ENCODE data around the gene PNMA8A. TPM values are rescaled to one million over a fixed set of nuclear protein-coding genes. Genes with fewer than 3 reads are reported as not detected.
"Not testable (repeated sequence)": the region's sequence is repeated elsewhere in the genome, so short reads cannot be mapped to it uniquely, and the experiment has no call there.

PNMA8A gene
- total RNA-seq, 4 donors from 2014 or later: 1.6 to 5.4 (median 4.0) TPM

- Histone ChIP-seq H3K4me3 (no peak overlapping the region), H3K27ac (no peak overlapping the region), H3K36me3 (no peaks in the 10 kb centered on the region), H3K27me3 (no peaks in the 10 kb centered on the region), H3K9me3 (peaks cover 0 to 5% (median 0%) of the 10 kb centered on the region in 3 donors), H3K4me1 (no peaks in the 10 kb centered on the region)
- no peak for TF ChIP-seq CTCF (IDR thresholded peaks at IDR 0.05)
- TF ChIP-seq EP300 (IDR thresholded peaks at IDR 0.05): no peak
- no peak for TF ChIP-seq POLR2AphosphoS5 (IDR thresholded peaks at IDR 0.05)
- no peak for TF ChIP-seq POLR2A (IDR thresholded peaks at IDR 0.05)
- ATAC-seq: no peak
- WGBS, 2 donors (ENCODE audit: low coverage in 1 of 2): 65% methylated on average over 8 to 17 of the region's 17 CpGs
Observed at GRCh38 chr19:46503848-46504453, 32.6 kb upstream of the PNMA8A start.

GRCh38 chr19:46502891-46503290, 31.5 kb upstream of the PNMA8A start:
- ATAC-seq: no peak
- Histone ChIP-seq H3K27ac (no peak overlapping the region), H3K4me3 (no peak overlapping the region), H3K36me3 (no peaks in the 10 kb centered on the region), H3K4me1 (no peaks in the 10 kb centered on the region), H3K27me3 (no peaks in the 10 kb centered on the region), H3K9me3 (peaks cover 0 to 5% (median 0%) of the 10 kb centered on the region in 3 donors)
- TF ChIP-seq POLR2AphosphoS5 (IDR thresholded peaks at IDR 0.05): no peak
- TF ChIP-seq POLR2A (IDR thresholded peaks at IDR 0.05): no peak
- TF ChIP-seq CTCF (IDR thresholded peaks at IDR 0.05): no peak
- TF ChIP-seq EP300 (IDR thresholded peaks at IDR 0.05): no peak
- WGBS, 2 donors (ENCODE audit: low coverage in 1 of 2): 92 to 100% methylated on average over 2 to 4 of the region's 5 CpGs

- Histone ChIP-seq H3K9me3 (peaks cover 0 to 2% (median 0%) of the 10 kb centered on the region in 3 donors), H3K36me3 (no peaks in the 10 kb centered on the region), H3K4me3 (no peak overlapping the region), H3K4me1 (peaks cover 0 to 13% (median 4%) of the 10 kb centered on the region in 3 donors), H3K27ac (no peak overlapping the region), H3K27me3 (peaks cover 11% of the 10 kb centered on the region)
- 55 to 73% methylated on average over 2 to 4 of the region's 4 CpGs for WGBS, 2 donors (ENCODE audit: low coverage in 1 of 2)
- TF ChIP-seq POLR2AphosphoS5 (IDR thresholded peaks at IDR 0.05) (no peak), CTCF (IDR thresholded peaks at IDR 0.05) (no peak), POLR2A (IDR thresholded peaks at IDR 0.05) (no peak), EP300 (IDR thresholded peaks at IDR 0.05) (no peak)
- no peak for ATAC-seq
Observed at GRCh38 chr19:46499692-46500091, 28.3 kb upstream of the PNMA8A start.

GRCh38 chr19:46497773-46498172, 26.4 kb upstream of the PNMA8A start:
- no peaks in the 10 kb centered on the region for H3K9me3 ChIP-seq
- no peak overlapping the region for H3K4me3 ChIP-seq
- TF ChIP-seq EP300 (IDR thresholded peaks at IDR 0.05): no peak
- no peak for TF ChIP-seq POLR2A (IDR thresholded peaks at IDR 0.05)
- no peak for TF ChIP-seq CTCF (IDR thresholded peaks at IDR 0.05)
- no peak for TF ChIP-seq POLR2AphosphoS5 (IDR thresholded peaks at IDR 0.05)
- 78 to 81% methylated on average over 3 to 7 of the region's 8 CpGs for WGBS, 2 donors (ENCODE audit: low coverage in 1 of 2)
- no peak overlapping the region for H3K27ac ChIP-seq
- peaks cover 30% of the 10 kb centered on the region for H3K27me3 ChIP-seq
- ATAC-seq: no peak
- H3K4me1 ChIP-seq: peaks cover 0 to 31% (median 4%) of the 10 kb centered on the region in 3 donors
- H3K36me3 ChIP-seq: no peaks in the 10 kb centered on the region

GRCh38 chr19:46496886-46497285, 25.5 kb upstream of the PNMA8A start:
- Histone ChIP-seq H3K27me3 (peaks cover 39% of the 10 kb centered on the region), H3K4me1 (peaks cover 0 to 39% (median 4%) of the 10 kb centered on the region in 3 donors)
- not testable (repeated sequence) for H3K4me3 ChIP-seq, H3K27ac ChIP-seq, H3K9me3 ChIP-seq, ATAC-seq, H3K36me3 ChIP-seq
- WGBS, 2 donors (ENCODE audit: low coverage in 1 of 2): 57 to 93% methylated on average over 2 to 3 of the region's 4 CpGs
